Measurements from ENCODE around the gene WWOX. TPM values are rescaled to one million over a fixed set of nuclear protein-coding genes. Genes with fewer than 3 reads are reported as not detected.

WWOX gene
- total RNA-seq, 1 donor from 2014 or later: 28.2 TPM

GRCh38 chr16:78377312-78377711 lies 277.9 kb downstream of the WWOX start:
- DNase-seq (ENCODE audit: extremely low spot score, unreplicated experiment): no peak
- Mint-ChIP-seq H3K27me3 (no peaks in the 10 kb centered on the region), H3K4me3 (no peak overlapping the region), H3K4me1 (ENCODE audit: unreplicated experiment) (peaks cover 6% of the 10 kb centered on the region), H3K9me3 (no peaks in the 10 kb centered on the region), H3K27ac (no peak overlapping the region), H3K36me3 (no peaks in the 10 kb centered on the region)
- no peak for TF ChIP-seq CTCF (conservative IDR thresholded peaks at IDR 0.05)

GRCh38 chr16:78381060-78381459 lies 281.6 kb downstream of the WWOX start:
- H3K9me3 Mint-ChIP-seq: no peaks in the 10 kb centered on the region
- no peak overlapping the region for H3K4me3 Mint-ChIP-seq
- peaks cover 3% of the 10 kb centered on the region for H3K4me1 Mint-ChIP-seq (ENCODE audit: unreplicated experiment)
- H3K27ac Mint-ChIP-seq: no peak overlapping the region
- TF ChIP-seq CTCF (conservative IDR thresholded peaks at IDR 0.05): no peak
- no peaks in the 10 kb centered on the region for H3K36me3 Mint-ChIP-seq
- DNase-seq (ENCODE audit: extremely low spot score, unreplicated experiment): no peak
- H3K27me3 Mint-ChIP-seq: no peaks in the 10 kb centered on the region

GRCh38 chr16:78383118-78383517 lies 283.7 kb downstream of the WWOX start:
- DNase-seq (ENCODE audit: extremely low spot score, unreplicated experiment): no peak
- peaks cover 12% of the 10 kb centered on the region for H3K4me1 Mint-ChIP-seq (ENCODE audit: unreplicated experiment)
- H3K36me3 Mint-ChIP-seq: peaks cover 4% of the 10 kb centered on the region
- peaks cover 5% of the 10 kb centered on the region for H3K9me3 Mint-ChIP-seq
- no peak overlapping the region for H3K4me3 Mint-ChIP-seq
- H3K27ac Mint-ChIP-seq: no peak overlapping the region
- no peak for TF ChIP-seq CTCF (conservative IDR thresholded peaks at IDR 0.05)
- H3K27me3 Mint-ChIP-seq: no peaks in the 10 kb centered on the region

GRCh38 chr16:78385086-78385805 lies 285.8 kb downstream of the WWOX start:
- H3K9me3 Mint-ChIP-seq: peaks cover 5% of the 10 kb centered on the region
- no peak overlapping the region for H3K4me3 Mint-ChIP-seq

GRCh38 chr16:78386557-78387324 lies 287.3 kb downstream of the WWOX start:
- no peak overlapping the region for H3K27ac Mint-ChIP-seq
- no peak for TF ChIP-seq CTCF (conservative IDR thresholded peaks at IDR 0.05)
- peaks cover 10% of the 10 kb centered on the region for H3K36me3 Mint-ChIP-seq
- H3K9me3 Mint-ChIP-seq: peaks cover 5% of the 10 kb centered on the region
- peaks cover 12% of the 10 kb centered on the region for H3K4me1 Mint-ChIP-seq (ENCODE audit: unreplicated experiment)
- H3K4me3 Mint-ChIP-seq: no peak overlapping the region
- no peak for DNase-seq (ENCODE audit: extremely low spot score, unreplicated experiment)
- no peaks in the 10 kb centered on the region for H3K27me3 Mint-ChIP-seq

More at GRCh38 chr16:78385086-78385805, 285.8 kb downstream of the WWOX start:
- Mint-ChIP-seq H3K4me1 (ENCODE audit: unreplicated experiment) (peaks cover 12% of the 10 kb centered on the region), H3K36me3 (peaks cover 4% of the 10 kb centered on the region), H3K27ac (no peak overlapping the region), H3K27me3 (no peaks in the 10 kb centered on the region)
- no peak for TF ChIP-seq CTCF (conservative IDR thresholded peaks at IDR 0.05)
- no peak for DNase-seq (ENCODE audit: extremely low spot score, unreplicated experiment)
